ENCODE results near the gene NPIPB13.
"Not testable (repeated sequence)": the region's sequence is repeated elsewhere in the genome, so short reads cannot be mapped to it uniquely, and the experiment has no call there.

NPIPB13 gene

DNA sequence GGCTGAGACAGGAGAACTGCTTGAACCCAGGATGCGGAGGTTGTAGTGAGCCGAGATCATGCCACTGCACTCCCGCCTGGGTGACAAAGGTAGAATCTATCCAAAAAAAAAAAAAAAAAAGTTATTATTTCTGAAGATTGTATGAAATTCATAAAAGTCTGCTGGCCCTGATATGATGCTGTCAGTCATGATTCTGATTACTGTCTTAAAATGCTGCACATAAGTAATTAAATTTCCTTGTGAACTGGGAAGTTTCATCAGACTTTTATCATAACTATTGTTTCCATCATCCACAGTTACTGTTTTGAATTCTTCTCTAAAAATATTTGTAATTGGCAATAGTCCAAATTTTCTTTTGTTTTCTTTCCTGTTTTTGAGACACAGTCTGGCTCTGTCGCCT is at the start of gene NPIPB13:
Gene NPIPB13, minus strand, starts transcription at position 101 of the 400 bp plus-strand sequence. CDS start 2,906 bp downstream, outside the sequence.
- not testable (repeated sequence) for DNase-seq (ENCODE audit: low read depth in 2 of 2)

DNA sequence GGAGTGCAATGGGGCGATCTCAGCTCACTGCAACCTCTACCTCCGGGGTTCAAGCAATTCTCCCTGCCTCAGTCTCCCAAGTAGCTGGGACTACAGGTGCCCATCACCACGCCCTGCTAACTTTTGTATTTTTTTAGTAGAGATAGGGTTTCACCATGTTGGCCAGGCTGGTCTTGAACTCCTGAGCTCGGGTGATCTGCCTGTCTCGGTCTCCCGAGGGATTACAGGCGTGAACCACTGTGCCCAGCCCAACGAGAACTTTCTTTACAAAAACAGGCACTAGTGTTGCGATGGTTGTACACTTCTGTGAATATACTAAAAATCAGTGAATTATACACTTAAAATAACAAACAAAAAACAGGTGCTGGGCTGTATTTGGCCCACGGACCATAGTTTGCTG is 34.1 kb upstream of the NPIPB13 start:
- not testable (repeated sequence) for DNase-seq (ENCODE audit: low read depth in 2 of 2)

GRCh38 chr16:30278523-30278922 is 30.2 kb upstream of the NPIPB13 start:
- not testable (repeated sequence) for DNase-seq (ENCODE audit: low read depth in 2 of 2)

DNA sequence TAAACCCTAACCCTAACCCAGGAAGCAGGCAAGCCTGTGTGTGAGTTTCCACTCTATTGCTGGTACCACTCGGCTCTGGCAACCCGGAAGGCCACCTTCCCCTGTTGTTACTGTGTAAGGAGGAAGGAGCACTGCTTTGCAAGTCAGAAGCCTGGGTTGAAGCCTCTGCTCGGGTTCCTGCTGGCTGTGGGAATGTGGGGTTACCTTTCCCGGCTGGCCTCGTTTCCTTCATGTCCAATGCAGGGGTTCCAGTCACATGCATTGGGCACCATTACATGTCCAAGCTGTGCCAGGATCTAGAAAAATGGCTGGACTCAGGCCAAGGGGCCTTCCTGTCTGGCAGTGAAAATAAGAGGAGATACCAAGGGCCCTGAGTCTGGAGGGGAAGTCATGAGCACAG is 31.2 kb downstream of the NPIPB13 start:
- not testable (repeated sequence) for DNase-seq (ENCODE audit: low read depth in 2 of 2)

GRCh38 chr16:30211414-30211813 is 36.9 kb downstream of the NPIPB13 start:
- not testable (repeated sequence) for DNase-seq (ENCODE audit: low read depth in 2 of 2)

- DNase-seq (ENCODE audit: low read depth in 2 of 2) = not testable (repeated sequence)
Measured at GRCh38 chr16:30209032-30209431, 39.2 kb downstream of the NPIPB13 start.

GRCh38 chr16:30207063-30207704 is 41.1 kb downstream of the NPIPB13 start:
- DNase-seq (ENCODE audit: low read depth in 2 of 2) = not testable (repeated sequence)

DNA sequence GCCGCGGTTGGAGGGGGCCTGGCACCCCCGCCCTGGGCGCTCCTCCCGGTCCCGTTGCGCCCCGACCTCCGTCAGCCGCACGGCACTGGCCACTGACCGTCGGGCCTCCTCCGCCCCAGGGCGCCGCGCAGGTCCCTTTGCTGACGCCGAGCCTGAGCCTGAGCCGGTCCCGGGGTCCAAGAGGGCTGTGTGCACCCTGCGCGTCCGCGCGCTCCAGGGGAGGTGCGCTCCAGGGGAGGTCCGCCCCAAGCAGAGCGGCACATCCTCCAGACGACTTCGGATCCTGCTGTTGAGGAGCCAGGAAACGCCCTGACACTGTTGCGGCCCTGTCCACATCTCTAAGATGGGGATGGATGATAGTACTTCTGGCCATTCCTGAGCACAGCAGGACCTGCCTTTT is 42.0 kb downstream of the NPIPB13 start:
- DNase-seq (ENCODE audit: low read depth in 2 of 2) = not testable (repeated sequence)

- DNase-seq (ENCODE audit: low read depth in 2 of 2) = not testable (repeated sequence)
Measured at GRCh38 chr16:30205541-30206236, 42.6 kb downstream of the NPIPB13 start.

GRCh38 chr16:30199608-30200343 is 48.5 kb downstream of the NPIPB13 start:
- DNase-seq (ENCODE audit: low read depth in 2 of 2) = not testable (repeated sequence)

- DNase-seq (ENCODE audit: low read depth in 2 of 2) = not testable (repeated sequence)
Measured at GRCh38 chr16:30199049-30199448, 49.2 kb downstream of the NPIPB13 start, which contains the start of gene SULT1A3. Gene SULT1A3, plus strand, starts transcription at chr16:30199255. Its CDS starts 1,474 bp downstream, at chr16:30200729.
